Activated B cell treated with CpG ODN at 0.5 μM for 24 hours (primary cell): ENCODE data around the gene ROM1. TPM values are rescaled to one million over a fixed set of nuclear protein-coding genes. Genes with fewer than 3 reads are reported as not detected.

Source experiments
- ATAC-seq: fragments of 200-7000 bp; cut with Tn5 transposase; one replicate; pipeline ENCODE4 v1.10.0; 2021; ENCODE audit warnings: low read depth, mild to moderate bottlenecking, moderate library complexity
- CTCF ChIA-PET: fragments of 350-600 bp; sonication (Branson Sonifier 250); formaldehyde crosslinking; loops from one replicate; lab custom pipeline; 2021; ENCODE audit warnings: antibody characterized with exemption; lab: Charles Lee
- POLR2A ChIA-PET: fragments of 350-600 bp; sonication (Branson Sonifier 250); formaldehyde crosslinking; loops from one replicate; lab custom pipeline; 2021; ENCODE audit warnings: antibody characterized with exemption; lab: Charles Lee
- DNase-seq: peaks from one replicate; pipeline ENCODE4 v3.0.0; 2022
- H3K27ac Mint-ChIP-seq: one replicate; pipeline ENCODE4 v1.8.0; 2020; ENCODE audit warnings: mixed read lengths
- H3K27me3 Mint-ChIP-seq: one replicate; pipeline ENCODE4 v1.8.0; 2021; ENCODE audit warnings: mixed read lengths
- H3K36me3 Mint-ChIP-seq: one replicate; pipeline ENCODE4 v1.8.0; 2021; ENCODE audit warnings: low read depth, mixed read lengths
- H3K4me1 Mint-ChIP-seq: one replicate; pipeline ENCODE4 v1.8.0; 2021; ENCODE audit warnings: mixed read lengths
- H3K4me3 Mint-ChIP-seq: one replicate; pipeline ENCODE4 v1.8.0; 2020; ENCODE audit warnings: mild to moderate bottlenecking, mixed read lengths
- H3K9me3 Mint-ChIP-seq: one replicate; pipeline ENCODE4 v1.8.0; 2020; ENCODE audit warnings: mixed read lengths
- intact Hi-C: fragments of 100-400 bp; cut with micrococcal nuclease; formaldehyde crosslinking; loops from one replicate; pipeline ENCODE4 v1.15.1; 2024
- total RNA-seq: library from RNA; stranded (reverse); gene quantifications from 2 replicates; pipeline ENCODE4 v1.2.3, GENCODE V29; 2022
- TF ChIP-seq, protein P1 (sequence below): fragments of 200-600 bp; IDR thresholded peaks from one replicate; pipeline ENCODE4 v1.8.0; 2022; ENCODE audit warnings: antibody characterized with exemption, mild to moderate bottlenecking

The ROM1 gene
- total RNA-seq, 1 donor from 2014 or later, result 0.89 TPM

DNA sequence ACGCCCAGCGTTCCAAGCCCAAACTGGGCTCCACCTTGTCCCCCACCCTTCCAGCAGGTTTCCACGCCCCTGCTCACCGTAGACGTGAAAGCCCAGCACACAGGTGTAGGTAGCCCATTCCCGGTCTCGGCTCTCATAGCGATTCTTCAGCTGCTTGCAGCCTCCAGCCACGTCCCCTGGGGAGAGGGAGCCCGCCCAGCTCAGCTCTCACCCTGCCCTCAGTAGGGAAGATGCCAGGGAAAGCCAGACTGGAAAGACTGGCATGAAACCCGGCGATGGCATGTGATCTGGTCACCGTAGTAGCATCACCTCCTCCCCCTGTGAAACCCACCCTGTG is 10.0 kb upstream of the ROM1 start:
- ChIA-PET CTCF (no interaction called here), POLR2A (interaction anchor here (0.5 to 8.2 kb wide), 7 partner anchors 8 to 126 kb away, joined by 3 to 246 read pairs (median 3); partner anchors contain the start of genes C11orf98, CSKMT, INTS5 and LBHD1)
- peaks cover 2% of the 10 kb centered on the region for H3K9me3 Mint-ChIP-seq
- TF ChIP-seq, protein P1, sequence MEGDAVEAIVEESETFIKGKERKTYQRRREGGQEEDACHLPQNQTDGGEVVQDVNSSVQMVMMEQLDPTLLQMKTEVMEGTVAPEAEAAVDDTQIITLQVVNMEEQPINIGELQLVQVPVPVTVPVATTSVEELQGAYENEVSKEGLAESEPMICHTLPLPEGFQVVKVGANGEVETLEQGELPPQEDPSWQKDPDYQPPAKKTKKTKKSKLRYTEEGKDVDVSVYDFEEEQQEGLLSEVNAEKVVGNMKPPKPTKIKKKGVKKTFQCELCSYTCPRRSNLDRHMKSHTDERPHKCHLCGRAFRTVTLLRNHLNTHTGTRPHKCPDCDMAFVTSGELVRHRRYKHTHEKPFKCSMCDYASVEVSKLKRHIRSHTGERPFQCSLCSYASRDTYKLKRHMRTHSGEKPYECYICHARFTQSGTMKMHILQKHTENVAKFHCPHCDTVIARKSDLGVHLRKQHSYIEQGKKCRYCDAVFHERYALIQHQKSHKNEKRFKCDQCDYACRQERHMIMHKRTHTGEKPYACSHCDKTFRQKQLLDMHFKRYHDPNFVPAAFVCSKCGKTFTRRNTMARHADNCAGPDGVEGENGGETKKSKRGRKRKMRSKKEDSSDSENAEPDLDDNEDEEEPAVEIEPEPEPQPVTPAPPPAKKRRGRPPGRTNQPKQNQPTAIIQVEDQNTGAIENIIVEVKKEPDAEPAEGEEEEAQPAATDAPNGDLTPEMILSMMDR, result no peak
- intact Hi-C loops, result loop anchor here (2.0 kb wide), 1 partner anchor 46 kb away; no protein-coding TSS in a partner anchor
- no peaks in the 10 kb centered on the region for H3K27me3 Mint-ChIP-seq
- peak overlapping the region; percentile 75 for H3K27ac Mint-ChIP-seq
- peaks cover 69% of the 10 kb centered on the region for H3K36me3 Mint-ChIP-seq
- H3K4me1 Mint-ChIP-seq, result peaks cover 45% of the 10 kb centered on the region
- peak overlapping the region; percentile 75 for H3K4me3 Mint-ChIP-seq
- no peak for ATAC-seq
- no peak for DNase-seq

DNA sequence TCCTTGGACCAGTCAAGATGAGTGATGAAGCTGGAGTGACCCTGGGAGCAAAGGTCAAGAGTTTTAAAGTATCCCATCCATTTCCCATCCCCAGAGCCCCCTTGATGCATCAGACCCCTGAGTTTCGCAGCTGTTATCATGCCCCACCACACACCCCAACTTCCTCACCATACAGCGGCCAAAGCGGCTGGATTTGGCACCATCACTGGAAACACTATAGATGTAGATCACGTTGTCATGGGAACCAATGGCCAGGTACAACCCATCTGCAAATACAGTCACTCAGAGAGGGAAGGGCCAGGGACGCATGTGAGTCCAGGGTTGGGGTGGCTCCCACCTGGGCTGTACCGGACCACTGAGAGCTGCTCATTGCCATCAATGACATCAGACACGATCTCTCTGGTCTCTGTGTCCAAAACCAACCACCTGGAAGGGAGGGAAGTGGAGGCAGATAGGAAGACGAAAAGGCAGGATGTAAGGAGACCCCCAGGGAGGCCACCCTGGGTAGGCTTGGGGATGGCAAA is 9.2 kb upstream of the ROM1 start:
- no peak for ATAC-seq
- Mint-ChIP-seq H3K4me3 (peak overlapping the region; percentile 75), H3K27ac (no peak overlapping the region), H3K27me3 (no peaks in the 10 kb centered on the region), H3K36me3 (peaks cover 69% of the 10 kb centered on the region), H3K9me3 (peaks cover 2% of the 10 kb centered on the region), H3K4me1 (peaks cover 39% of the 10 kb centered on the region)
- ChIA-PET CTCF (interaction anchor here (1.0 kb wide), 1 partner anchor 12 kb away, joined by 3 read pairs; the partner anchor contains the start of gene TUT1), POLR2A (interaction anchor here (0.8 to 8.2 kb wide), 4 partner anchors 7 to 68 kb away, joined by 3 to 246 read pairs (median 4); partner anchors contain the start of genes INTS5, LBHD1, TUT1 and UQCC3)
- DNase-seq, result no peak
- TF ChIP-seq, protein P1, result no peak
- intact Hi-C loops, result loop anchor here (2.0 kb wide), 1 partner anchor 47 kb away; no protein-coding TSS in a partner anchor

DNA sequence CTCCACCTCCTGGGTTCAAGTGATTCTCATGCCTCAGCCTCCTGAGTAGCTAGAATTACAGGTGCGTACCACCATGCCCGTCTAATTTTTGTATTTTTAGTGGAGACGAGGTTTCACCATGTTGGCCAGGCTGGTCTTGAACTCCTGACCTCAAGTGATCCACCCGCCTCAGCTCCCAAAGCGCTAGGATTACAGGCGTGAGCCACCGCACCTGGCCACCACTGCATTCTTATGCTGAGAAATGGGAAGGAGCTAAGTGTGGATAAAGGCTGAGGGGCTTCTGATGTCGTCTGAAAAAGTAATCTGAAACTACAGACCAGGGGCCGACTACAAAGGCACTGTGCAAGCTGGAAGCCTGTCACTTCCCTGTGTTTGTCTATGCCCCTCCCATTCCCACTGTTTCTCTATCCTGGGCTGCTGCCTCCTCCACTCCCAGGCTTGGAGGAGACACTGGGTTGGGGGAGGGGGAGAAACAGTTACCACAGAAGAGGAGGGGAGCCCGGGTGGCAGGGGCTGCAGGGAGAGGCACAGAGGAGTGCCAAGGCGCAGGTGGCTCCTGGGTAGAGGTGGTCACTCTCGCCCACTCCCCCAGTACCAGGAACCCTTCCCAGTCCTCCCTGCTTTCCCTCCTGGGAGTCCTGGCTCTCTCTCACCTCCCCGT is 8.5 kb upstream of the ROM1 start:
- DNase-seq, result no peak
- CTCF ChIA-PET, result interaction anchor here (1.0 to 1.4 kb wide), 2 partner anchors 13 to 18 kb away, joined by 3 read pairs; partner anchors contain the start of genes B3GAT3 and TUT1
- Mint-ChIP-seq H3K4me1 (peaks cover 35% of the 10 kb centered on the region), H3K27me3 (no peaks in the 10 kb centered on the region), H3K36me3 (peaks cover 64% of the 10 kb centered on the region), H3K9me3 (no peaks in the 10 kb centered on the region), H3K27ac (no peak overlapping the region), H3K4me3 (no peak overlapping the region)
- ATAC-seq, result no peak
- POLR2A ChIA-PET, result interaction anchor here (0.9 to 8.2 kb wide), 3 partner anchors 12 to 49 kb away, joined by 3 to 246 read pairs (median 4); partner anchors contain the start of genes INTS5 and TUT1
- intact Hi-C loops, result no loop called here
- TF ChIP-seq, protein P1, result no peak

DNA sequence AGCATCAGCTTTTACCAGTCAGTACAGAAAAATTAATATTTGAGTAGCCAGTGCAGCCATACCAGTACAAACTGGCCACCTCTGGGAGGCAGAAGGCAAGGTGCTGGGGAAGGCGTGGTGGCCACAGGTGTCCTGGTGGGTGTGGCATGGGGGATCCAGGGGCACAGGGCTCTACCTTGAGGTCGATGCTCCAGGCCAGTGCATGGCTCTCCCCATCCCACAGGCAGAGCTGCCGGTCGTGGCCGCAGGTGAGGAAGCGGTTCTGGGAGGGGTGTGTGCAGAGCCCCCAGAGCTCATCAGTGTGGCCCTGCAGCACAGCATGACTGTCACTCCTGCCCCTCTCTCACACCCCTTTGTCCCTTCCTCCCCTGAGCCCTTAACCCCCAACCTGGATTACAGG is 7.6 kb upstream of the ROM1 start:
- Mint-ChIP-seq H3K27me3 (no peaks in the 10 kb centered on the region), H3K4me1 (peaks cover 30% of the 10 kb centered on the region), H3K27ac (no peak overlapping the region), H3K36me3 (peaks cover 60% of the 10 kb centered on the region), H3K4me3 (no peak overlapping the region), H3K9me3 (no peaks in the 10 kb centered on the region)
- intact Hi-C loops, result no loop called here
- ATAC-seq (no peak), DNase-seq (no peak)
- CTCF ChIA-PET, result interaction anchor here (1.4 kb wide), 1 partner anchor 17 kb away, joined by 3 read pairs; the partner anchor contains the start of gene B3GAT3
- TF ChIP-seq, protein P1, result no peak
- POLR2A ChIA-PET, result interaction anchor here (0.6 to 8.2 kb wide), 3 partner anchors 13 to 89 kb away, joined by 4 to 246 read pairs (median 5); partner anchors contain the start of gene TUT1

DNA sequence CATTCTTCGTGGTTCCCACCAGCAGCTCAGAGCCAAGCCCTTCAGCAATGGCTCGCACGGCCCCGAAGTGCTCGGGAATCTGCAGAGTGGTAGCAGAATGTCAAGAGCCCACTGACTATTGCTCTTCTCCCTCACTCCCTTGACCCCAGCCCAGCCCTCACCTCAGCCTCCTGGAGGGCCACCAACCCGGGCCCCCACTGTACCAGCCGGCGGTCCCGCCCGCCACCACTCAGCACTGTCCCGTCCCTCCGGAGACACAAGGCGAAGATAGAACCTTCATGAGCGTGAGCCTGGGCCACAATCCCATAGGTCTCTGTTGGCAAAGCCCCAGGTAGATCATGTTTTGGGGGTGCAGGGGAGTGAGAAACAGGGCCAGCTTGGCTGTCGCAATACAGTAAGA is 7.2 kb upstream of the ROM1 start:
- peaks cover 59% of the 10 kb centered on the region for H3K36me3 Mint-ChIP-seq
- H3K27me3 Mint-ChIP-seq, result no peaks in the 10 kb centered on the region
- peaks cover 31% of the 10 kb centered on the region for H3K4me1 Mint-ChIP-seq
- H3K9me3 Mint-ChIP-seq, result no peaks in the 10 kb centered on the region
- intact Hi-C loops, result no loop called here
- POLR2A ChIA-PET, result interaction anchor here (0.7 to 8.2 kb wide), 2 partner anchors 14 to 1249 kb away, joined by 3 to 246 read pairs; partner anchors contain the start of gene TUT1
- CTCF ChIA-PET, result interaction anchor here (1.4 kb wide), 1 partner anchor 16 kb away, joined by 3 read pairs; the partner anchor contains the start of gene B3GAT3
- TF ChIP-seq, protein P1, result no peak
- no peak overlapping the region for H3K4me3 Mint-ChIP-seq
- ATAC-seq, result no peak
- no peak overlapping the region for H3K27ac Mint-ChIP-seq
- no peak for DNase-seq
